Measurements from ENCODE around the gene POU6F2. TPM values are rescaled to one million over a fixed set of nuclear protein-coding genes. Genes with fewer than 3 reads are reported as not detected.

Gene POU6F2
- total RNA-seq, 1 donor from 2014 or later: 0.04 TPM

- no peak for DNase-seq (ENCODE audit: low read depth)
- Histone ChIP-seq H3K27me3 (ENCODE audit: control insufficient read depth, insufficient read depth, low read length) (no peaks in the 10 kb centered on the region), H3K4me3 (ENCODE audit: low read depth, low read length) (no peak overlapping the region)
Observed at GRCh38 chr7:39265641-39266591, 288.2 kb downstream of the POU6F2 start.

GRCh38 chr7:39269034-39269433 is 291.3 kb downstream of the POU6F2 start:
- no peak for DNase-seq (ENCODE audit: low read depth)
- no peaks in the 10 kb centered on the region for H3K27me3 ChIP-seq (ENCODE audit: control insufficient read depth, insufficient read depth, low read length)
- no peak for TF ChIP-seq CTCF (IDR thresholded peaks at IDR 0.05; ENCODE audit: insufficient read depth, low read length, poor library complexity, severe bottlenecking)
- H3K36me3 ChIP-seq (ENCODE audit: control insufficient read depth, insufficient read depth, low read length): no peaks in the 10 kb centered on the region
- H3K4me3 ChIP-seq (ENCODE audit: low read depth, low read length): no peak overlapping the region

More at GRCh38 chr7:39265641-39266591, 288.2 kb downstream of the POU6F2 start:
- TF ChIP-seq CTCF (IDR thresholded peaks at IDR 0.05; ENCODE audit: insufficient read depth, low read length, poor library complexity, severe bottlenecking): no peak
- H3K36me3 ChIP-seq (ENCODE audit: control insufficient read depth, insufficient read depth, low read length): no peaks in the 10 kb centered on the region

GRCh38 chr7:39270018-39270417 is 292.3 kb downstream of the POU6F2 start:
- H3K36me3 ChIP-seq (ENCODE audit: control insufficient read depth, insufficient read depth, low read length): no peaks in the 10 kb centered on the region
- DNase-seq (ENCODE audit: low read depth): no peak
- no peaks in the 10 kb centered on the region for H3K27me3 ChIP-seq (ENCODE audit: control insufficient read depth, insufficient read depth, low read length)
- TF ChIP-seq CTCF (IDR thresholded peaks at IDR 0.05; ENCODE audit: insufficient read depth, low read length, poor library complexity, severe bottlenecking): no peak
- H3K4me3 ChIP-seq (ENCODE audit: low read depth, low read length): no peak overlapping the region

- no peak for TF ChIP-seq CTCF (IDR thresholded peaks at IDR 0.05; ENCODE audit: insufficient read depth, low read length, poor library complexity, severe bottlenecking)
- DNase-seq (ENCODE audit: low read depth): peak; percentile 19
- no peak overlapping the region for H3K4me3 ChIP-seq (ENCODE audit: low read depth, low read length)
- H3K36me3 ChIP-seq (ENCODE audit: control insufficient read depth, insufficient read depth, low read length): no peaks in the 10 kb centered on the region
- no peaks in the 10 kb centered on the region for H3K27me3 ChIP-seq (ENCODE audit: control insufficient read depth, insufficient read depth, low read length)
Observed at GRCh38 chr7:39271402-39271801, 293.7 kb downstream of the POU6F2 start.

GRCh38 chr7:39272111-39272510 is 294.4 kb downstream of the POU6F2 start:
- TF ChIP-seq CTCF (IDR thresholded peaks at IDR 0.05; ENCODE audit: insufficient read depth, low read length, poor library complexity, severe bottlenecking): no peak
- Histone ChIP-seq H3K36me3 (ENCODE audit: control insufficient read depth, insufficient read depth, low read length) (no peaks in the 10 kb centered on the region), H3K27me3 (ENCODE audit: control insufficient read depth, insufficient read depth, low read length) (no peaks in the 10 kb centered on the region), H3K4me3 (ENCODE audit: low read depth, low read length) (no peak overlapping the region)
- DNase-seq (ENCODE audit: low read depth): no peak
